SKM-1 (cell line): ENCODE measurements around the gene ALDH5A1.

Experiments
- DNase-seq: peaks from one replicate; lab custom pipeline; 2025; ENCODE audit not compliant: unreplicated experiment; lab: John Stamatoyannopoulos, UW

Gene ALDH5A1

DNA sequence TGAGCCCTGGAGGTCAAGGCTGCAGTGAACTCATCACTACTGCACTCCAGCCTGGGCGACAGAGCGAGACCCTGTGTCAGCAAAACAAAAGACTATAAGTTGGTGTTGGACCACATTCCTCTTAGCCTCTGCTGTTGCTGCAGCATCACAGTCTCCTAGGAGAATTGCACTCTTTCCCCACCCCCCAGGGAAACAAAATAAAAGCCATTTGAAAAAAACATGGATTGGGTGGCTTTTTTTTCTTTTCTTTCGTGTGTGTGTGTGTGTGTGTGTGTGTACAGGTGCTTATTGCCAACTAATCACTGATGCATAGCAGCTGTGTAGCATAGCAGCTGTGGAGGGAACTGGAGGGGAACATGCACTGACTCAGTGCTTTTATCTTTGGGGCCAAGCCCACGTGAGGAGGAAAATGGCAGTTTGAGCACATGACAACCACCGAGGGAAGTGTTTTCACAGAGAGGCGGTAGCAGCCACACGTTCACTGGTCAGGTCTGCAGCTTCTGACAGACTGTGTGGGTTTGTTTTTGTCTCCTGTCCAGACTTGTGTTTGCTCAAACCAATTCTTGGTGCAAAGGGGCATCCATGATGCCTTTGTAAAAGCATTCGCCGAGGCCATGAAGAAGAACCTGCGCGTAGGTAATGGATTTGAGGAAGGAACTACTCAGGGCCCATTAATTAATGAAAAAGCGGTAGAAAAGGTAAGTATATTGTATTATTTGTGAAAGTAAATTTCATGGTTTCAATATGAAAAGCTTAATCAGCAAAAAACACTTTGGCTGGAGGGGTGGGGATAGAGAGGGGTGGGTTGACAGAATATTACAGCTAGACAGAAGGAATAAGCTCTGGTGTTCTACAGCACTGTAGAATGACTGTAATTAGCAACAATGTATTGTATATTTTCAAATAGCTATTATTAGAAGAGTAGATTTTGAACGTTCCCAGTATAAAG lies 27.7 kb downstream of the ALDH5A1 start:
- no peak for DNase-seq

DNA sequence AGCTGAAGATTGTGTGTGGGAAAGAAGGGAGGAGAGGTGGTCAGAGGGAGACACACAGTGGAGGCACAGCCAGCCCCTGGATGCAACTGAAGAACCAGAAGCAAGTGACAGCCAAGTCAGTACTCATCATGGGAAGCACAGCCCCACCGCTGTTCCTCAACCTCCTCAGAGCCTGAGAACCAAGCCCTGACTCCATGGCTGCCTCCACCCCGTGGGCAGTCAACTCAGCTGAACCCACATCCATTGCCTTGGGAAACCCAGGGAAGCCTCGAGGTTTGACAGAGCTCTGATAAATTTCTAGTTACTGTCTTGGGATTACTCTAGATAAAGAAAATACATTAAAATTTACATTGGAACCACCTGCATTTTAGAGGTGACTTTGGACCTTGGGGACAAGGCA lies 29.6 kb downstream of the ALDH5A1 start:
- DNase-seq, result no peak

DNA sequence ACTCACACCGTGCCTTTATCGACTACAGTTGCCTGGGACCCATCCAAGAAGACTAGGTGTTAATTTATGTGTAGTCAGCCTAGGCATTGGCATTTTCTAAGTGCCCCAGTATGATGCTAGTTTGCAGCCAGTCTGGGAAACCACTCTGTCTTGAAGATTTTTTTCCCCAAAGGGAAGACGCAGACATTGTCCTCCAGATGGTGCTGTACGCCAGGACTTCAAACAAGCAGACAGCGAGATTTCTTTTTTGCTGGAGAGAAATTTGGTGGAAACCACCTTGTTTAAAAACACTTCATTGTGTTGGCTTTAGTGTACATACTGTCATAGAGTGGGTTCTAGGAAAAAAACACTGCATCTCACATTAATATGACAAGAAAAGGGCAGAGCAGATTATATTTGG lies 30.0 kb downstream of the ALDH5A1 start:
- no peak for DNase-seq

DNA sequence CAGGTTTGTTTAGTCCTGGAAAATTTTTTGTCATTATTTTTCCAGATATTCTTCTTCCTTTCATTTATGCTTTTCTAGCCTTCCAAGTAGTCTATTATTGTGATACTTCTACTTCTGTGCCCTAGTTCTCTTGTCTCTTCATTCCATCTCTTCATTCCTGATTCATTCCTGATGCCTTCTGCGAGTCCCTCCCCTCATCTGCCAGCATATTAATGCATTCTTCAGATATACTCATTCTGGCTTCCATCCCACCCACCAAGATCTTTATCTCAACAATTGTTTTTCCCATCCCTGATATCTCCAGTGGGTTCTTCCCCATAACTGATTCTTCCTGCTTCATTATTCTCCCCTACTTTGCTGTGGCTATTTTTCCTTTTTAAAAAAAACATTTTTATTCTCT lies 35.2 kb downstream of the ALDH5A1 start:
- no peak for DNase-seq

DNA sequence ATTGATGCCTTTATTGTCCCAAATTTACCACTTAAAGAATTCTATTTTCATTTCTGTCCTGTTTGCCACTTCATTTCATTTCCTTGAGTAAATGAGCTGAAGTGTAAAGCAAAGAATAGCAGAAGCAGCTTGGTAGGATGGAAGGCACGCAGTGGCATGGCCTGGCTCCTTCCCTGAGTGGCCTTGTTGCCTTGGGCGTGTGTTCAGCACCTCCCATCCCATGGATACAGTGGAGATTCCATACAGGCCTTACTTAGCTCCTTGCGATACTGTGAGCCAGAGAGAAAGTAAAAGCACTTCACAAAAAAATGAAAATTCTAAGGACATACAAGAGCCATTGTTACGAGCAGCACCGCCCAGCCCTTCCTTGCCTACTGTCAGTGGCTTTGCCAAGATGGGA lies 39.6 kb downstream of the ALDH5A1 start:
- no peak for DNase-seq

DNA sequence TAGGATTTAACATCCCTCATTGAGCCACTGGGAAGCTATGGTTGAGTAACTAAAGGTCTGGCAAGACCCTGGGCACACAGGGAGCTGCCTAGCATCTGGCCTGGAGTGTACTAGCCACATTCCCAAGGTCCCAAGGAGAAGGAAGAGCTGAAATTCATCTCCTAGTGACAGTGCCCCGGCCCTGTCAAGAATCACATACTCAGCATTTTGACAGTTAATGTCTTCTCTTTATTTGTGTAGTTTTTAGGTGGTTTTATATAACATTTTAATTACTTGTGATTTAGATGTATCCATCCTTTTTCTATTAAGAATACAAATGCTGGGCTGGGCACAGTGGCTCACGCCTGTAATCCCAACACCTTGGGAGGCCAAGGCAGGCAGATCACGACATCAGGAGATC lies 40.4 kb downstream of the ALDH5A1 start:
- no peak for DNase-seq

DNA sequence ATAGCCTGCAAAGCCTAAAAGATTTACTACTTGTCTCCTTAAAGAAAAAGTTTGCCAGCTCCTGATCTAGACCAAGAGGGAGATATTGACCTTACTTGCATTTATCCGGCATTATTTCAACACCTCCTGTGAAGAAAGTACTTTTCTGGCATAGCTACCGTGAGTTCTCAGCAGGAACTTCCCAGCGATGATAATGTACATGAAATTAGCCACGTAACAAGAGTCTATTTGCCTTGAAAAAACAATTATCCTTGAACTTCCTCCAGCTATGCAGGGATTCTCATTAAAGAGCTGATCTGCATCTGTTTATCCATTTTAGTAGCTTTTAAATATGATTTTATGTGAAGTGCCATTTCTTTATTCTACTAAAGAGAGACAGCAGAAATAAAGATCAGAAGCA lies 41.7 kb downstream of the ALDH5A1 start:
- no peak for DNase-seq

DNA sequence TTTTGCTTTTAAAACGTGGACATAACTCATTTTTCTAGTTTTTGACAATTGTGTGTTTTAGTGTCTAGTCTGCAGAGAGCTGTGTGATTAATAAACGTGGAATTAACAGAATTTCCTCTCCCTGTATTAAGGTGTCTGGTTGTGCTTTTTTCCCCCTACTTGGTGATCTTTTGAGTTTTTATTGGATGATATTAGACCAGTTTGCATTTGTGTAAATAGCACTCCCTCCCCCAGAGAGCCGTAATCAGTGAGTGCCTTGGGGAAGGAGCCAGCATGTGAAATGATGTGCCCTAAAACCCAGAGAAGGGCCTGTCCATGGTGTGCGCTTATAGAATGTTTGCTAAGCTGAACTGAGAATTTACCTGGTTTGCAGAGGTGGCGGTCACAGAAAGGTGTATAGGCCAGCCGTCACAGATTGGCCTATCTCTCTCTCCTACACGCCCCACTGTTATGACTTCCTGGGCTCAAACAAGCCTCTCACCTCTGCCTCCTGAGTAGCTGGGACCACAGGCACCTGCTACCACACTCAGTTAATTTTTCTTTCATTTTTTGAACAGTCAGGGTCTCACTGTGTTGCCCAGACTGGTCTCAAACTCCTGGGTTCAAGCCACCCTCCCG lies 42.4 kb downstream of the ALDH5A1 start:
- DNase-seq, result no peak

DNA sequence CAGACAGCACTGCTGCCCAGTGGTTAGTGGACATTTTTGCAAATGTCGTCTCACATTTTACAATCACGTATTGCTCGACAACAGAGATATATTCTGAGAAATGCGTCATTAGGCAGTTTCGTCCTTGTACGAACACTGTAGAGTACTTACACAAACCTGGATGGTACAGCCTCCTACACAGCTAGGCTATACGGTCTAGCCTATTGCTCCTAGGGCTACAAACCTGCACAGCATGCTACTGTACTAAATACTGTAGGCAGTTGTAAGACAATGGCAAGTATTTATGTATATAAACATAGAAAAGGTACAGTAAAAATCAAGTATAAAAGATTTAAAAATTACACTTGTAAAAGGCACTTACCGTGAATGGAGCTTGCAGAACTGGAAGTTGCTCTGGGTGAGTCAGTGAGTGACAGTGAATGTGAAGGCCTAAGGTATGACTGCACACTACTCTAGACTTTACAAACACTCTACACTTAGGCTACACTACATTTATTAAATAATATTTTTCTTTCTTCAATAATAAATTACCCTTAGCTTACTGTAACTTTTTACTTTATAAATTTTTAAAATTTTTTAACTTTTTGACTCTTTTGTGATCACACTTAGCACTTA lies 43.1 kb downstream of the ALDH5A1 start:
- no peak for DNase-seq

DNA sequence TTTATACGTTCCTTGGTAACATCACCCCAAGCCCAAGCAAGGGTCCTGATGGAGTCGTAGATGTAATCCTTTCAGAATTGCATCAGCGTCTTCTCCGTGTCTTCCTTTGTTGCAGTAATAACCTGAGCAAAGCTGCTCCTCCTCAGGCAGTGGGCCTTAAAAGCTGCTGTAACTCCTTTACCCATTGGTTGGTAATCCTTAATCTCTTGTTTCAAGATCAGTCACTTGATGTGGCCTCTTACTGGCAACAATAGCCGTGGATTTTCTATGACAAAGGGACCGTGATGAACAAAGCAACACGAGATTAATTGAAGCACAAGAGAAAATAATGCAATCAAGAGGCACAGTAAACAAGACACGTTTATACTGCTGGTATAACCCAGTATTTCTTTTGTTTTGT lies 44.6 kb downstream of the ALDH5A1 start:
- DNase-seq, result no peak

DNA sequence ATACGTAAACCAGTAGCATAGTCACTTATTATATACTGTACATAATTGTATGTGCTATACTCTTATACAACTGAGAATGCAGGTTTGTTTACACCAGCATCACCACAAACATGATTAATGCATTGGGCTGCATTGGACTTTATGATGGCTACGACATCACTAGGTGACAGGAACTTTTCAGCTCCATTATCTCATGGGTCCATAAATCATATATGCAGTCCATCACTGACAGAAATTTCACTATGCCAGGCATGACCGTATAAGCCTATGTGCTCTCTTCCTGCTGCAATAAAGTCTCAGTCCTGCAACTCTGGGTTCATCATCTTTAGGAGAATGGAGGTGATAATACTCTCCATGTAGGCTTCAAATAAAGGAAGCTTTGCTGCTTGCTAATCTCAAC lies 45.4 kb downstream of the ALDH5A1 start:
- no peak for DNase-seq

DNA sequence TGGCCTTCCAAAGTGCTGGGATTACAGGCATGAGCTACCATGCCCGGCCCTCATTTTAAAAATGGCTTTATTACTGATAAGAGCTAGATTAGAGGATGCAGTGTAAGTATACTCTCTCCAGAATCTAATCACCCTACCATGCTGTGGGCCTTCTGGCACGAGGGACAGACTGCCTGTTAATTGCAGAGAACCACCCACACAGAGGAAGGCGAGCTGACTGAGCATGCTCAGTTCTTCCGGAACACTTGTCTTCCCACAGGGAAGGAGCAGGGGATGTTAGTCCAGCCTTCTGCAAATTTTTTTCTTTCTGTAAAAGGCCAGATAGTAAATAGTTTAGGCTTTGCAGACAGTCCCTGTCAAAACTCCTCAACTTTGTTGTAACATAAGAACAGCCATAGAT lies 48.9 kb downstream of the ALDH5A1 start:
- DNase-seq, result no peak

DNA sequence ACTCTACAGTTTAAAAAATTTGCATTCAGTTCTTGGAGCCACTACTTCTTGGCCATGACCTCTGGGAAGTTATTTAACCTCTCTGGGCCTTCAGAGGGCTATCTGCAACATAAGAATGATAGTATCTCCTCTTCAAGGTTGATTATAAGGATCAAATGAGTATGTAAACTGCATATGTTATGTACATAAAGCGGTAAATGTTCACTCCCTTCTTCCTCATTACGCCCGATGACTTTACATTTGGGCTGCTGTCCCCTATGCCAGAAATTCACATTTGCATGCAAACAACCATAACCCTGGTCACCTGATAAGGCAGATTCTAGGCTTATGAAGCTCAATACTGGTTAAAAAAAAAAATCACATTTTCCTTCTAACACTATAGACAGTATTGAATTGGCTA lies 50.4 kb downstream of the ALDH5A1 start:
- no peak for DNase-seq

DNA sequence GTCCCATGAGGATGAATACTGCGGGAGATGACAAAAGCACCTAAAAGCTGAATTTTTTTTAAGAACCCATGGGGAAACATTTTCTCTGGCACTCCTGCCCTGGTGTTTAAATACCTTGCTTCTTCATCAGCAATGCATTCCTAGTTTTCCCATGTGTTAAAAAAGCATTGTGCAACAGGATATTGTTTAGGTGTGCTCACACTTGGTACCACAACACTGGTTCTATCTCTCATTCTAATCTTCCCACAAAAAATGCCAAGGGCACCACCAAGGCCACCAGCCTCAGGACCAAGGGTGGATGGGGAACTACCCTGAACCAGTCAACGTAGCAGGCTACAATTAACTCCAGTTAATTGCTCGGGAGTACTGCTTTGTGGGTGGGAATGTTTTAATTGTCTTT lies 50.9 kb downstream of the ALDH5A1 start:
- DNase-seq, result no peak

DNA sequence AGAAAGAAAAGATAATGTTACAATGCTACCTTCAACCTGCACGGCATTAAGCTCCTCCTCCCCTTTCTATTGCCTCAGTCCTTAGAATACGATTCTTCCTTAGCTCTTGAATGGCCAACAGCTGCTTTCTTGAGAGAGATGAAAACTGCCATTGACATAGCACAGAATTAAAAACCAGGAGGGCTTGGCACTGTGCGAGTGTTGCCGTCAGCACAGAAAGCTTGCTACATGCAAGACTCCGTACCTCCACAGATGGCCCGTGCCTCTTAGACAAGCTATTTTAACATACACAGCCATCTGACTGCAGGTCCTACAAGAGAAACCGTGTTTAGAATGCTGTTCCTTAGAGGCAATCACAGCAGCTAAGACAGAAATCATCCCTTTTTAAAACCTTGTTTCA lies 51.7 kb downstream of the ALDH5A1 start:
- DNase-seq, result no peak

DNA sequence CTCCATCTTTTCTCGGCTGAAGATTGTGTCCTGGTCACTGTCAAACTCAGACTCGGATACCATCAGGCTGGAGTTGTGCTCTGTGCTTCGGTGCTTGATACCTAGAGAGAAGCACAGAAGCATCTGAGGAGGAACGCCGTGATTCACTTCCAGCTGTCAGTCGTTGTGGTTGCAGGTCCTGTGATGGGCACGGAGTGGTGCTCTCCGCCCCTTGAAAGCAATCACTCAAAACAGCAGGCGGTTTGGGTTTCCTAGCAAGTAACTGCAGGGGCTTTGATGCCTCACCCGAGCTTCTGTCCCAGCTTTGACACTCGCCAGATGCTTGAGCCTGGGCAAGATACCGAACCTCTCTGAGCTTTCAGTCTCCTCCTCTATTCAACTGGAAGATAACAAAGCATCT lies 52.5 kb downstream of the ALDH5A1 start:
- DNase-seq, result no peak

DNA sequence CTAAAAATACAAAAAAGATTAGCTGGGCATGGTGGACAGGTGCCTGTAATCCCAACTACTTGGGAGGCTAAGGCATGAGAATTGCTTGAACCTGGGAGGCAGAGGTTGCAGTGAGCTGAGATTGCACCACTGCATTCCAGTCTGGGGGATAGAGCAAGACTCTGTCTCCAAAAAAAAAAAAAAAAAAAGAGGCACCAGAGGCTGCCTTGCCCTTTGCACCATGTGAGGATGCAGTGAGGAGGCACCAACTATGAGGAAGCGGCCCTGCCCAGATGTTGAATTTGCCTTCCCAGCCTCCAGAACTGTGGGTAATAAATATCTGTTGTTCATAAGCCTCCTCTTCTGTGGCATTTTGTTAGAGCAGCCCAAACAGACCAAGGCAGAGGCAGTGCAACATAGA lies 54.4 kb downstream of the ALDH5A1 start:
- no peak for DNase-seq

DNA sequence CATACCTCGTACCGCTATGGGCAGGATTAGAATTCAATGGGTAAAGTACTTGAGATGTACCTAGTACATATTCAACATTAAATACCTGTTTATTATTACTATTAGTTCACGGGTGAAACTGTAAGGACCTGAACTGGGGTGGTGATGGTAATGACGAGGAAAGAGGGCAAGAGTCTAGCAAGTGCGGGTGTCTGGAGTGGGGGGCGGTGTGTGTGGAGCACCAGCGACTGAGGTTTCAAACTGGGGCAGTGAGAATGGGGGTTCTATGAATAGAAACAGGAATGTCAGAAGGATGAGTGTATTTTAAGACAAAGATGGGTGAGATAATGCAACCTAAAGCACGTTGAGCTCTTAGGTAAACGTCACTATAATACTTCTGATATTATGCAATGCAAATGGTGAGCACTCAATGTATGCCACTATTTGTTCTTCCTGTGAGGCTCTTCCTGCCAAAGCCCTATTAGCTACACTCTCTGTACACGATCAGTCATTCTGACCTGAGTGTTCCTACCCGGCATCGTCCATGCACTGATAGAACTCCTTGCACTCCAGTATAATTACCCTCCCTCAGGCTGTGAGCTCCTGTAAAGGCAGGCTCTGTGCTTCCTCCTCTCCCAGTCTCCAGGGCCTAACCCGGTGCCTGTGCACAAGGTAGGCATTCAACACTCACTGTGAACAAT lies 55.0 kb downstream of the ALDH5A1 start:
- DNase-seq, result no peak

DNA sequence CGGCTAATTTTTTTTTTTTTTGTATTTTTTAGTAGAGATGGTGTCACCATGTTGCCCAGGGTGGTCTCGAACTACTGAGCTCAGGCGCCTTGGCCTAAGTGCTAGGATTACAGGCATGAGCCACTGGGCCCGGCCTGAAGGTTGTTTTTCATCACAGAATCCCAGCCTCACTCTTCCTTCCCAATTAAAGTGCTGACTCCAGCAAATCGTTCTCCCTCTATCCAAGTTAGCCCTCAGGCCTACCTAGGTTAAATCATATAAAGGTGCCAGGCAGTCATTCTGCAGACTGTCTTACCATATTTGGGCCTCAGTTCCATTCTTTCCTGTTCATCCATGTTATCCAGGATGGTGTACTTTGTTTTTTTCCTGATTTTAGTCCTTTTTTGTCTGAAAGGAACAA lies 56.4 kb downstream of the ALDH5A1 start:
- no peak for DNase-seq

DNA sequence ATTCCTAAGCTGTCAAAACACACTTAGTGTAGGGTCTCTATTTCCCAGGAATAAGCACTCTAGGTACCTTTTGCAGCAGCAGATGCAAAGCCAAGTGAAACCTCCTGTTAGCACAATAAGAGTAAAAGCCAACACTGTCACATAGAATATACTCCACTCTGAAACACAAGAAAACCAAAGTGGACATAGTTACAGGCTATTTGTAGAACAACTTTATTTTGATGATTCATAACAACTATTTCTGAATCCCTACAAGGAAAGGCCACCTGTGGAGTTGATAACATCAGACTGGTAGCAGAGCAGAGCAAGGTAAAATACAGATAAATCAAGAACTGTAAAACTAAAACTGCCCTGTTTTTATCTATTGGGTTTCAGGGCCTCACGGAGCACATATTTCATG lies 59.7 kb downstream of the ALDH5A1 start:
- DNase-seq, result no peak

DNA sequence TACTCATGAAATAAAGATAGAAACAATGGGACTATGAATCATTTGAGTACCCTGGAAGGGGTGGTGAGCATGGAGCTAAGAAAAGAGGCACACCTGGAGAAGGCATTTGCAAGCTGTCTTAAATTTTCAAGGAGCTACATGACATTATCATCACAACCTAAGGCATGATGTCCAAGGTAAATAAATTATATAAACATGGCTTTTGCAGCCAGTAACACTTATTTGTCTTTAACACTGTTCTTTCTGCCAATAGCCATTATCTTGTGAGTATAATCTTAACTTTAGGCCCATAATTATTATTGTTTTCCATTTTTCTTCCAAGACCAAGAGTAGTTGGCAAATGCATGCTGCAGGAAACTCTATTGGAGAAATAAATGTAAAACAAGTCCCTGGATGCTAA lies 63.7 kb downstream of the ALDH5A1 start:
- DNase-seq, result no peak

DNA sequence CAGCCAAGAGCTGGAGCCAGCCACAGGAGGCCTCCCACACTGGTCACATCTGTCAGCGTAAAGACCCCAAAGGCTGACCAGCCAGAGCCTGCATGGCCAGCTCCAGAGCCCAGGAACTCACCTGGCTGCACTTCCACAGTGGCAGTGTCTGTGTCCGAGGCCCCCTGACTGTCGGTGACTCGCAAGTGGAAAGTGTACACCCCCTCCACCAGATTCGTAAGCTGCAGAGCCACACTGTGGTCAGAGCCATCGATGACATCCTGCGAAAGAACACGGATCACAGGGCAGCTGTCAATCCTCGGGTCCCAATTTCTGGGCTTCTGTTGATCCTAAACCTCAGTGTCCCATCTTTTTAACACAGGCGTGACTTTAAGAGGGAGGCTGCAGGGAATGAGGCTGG lies 69.3 kb downstream of the ALDH5A1 start:
- no peak for DNase-seq
